GM12872 (cell line): ENCODE data around the gene DSCAM.

ENCODE experiments used
- CTCF ChIP-seq: IDR thresholded peaks from 3 replicates; pipeline ENCODE4 v1.5.1; 2011; ENCODE audit warnings: low read depth, mild to moderate bottlenecking, low read length, moderate library complexity; ENCODE audit not compliant: insufficient read depth

Gene DSCAM

GRCh38 chr21:40769231-40769630, 77.7 kb downstream of the DSCAM start:
- no peak for TF ChIP-seq CTCF

DNA sequence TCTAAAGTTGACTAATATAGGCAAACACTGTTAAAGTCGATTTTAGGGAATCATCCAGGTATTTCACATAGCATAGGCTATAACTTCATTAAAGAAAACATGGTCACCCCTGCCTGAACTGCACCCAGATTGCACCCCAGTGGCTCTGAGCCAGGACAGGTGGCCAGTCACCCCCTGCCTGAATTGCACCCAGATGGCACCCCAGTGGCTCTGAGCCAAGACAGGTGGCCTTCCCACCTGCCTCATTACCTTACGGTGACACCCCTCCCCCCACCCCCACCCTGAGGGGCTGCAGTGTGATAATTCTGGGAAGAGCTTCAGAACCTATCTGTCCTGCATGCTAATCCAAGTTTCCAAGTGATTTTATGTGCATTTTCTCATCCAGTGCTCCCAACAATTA, 78.9 kb downstream of the DSCAM start:
- no peak for TF ChIP-seq CTCF

GRCh38 chr21:40766381-40766780, 80.6 kb downstream of the DSCAM start:
- TF ChIP-seq CTCF: no peak

DNA sequence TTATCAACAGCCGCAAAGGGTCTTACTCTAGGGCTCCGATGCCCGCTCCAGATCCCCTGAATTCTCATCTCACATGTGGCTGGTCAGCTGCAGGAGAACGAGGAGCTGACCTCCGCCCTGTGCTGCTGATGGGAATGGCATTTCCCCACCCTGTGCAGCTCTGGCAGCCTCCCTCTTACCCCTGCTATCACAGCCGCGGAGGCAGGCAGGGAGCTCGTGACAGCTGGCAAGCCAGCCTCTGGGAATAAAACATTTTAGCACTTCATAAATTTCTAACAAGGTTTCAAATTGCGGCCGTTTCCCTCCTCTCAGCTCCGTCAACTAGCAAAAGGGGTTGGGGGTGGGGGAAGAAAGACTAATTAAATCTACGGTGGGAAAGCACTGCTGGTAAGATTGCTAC, 81.1 kb downstream of the DSCAM start:
- no peak for TF ChIP-seq CTCF

DNA sequence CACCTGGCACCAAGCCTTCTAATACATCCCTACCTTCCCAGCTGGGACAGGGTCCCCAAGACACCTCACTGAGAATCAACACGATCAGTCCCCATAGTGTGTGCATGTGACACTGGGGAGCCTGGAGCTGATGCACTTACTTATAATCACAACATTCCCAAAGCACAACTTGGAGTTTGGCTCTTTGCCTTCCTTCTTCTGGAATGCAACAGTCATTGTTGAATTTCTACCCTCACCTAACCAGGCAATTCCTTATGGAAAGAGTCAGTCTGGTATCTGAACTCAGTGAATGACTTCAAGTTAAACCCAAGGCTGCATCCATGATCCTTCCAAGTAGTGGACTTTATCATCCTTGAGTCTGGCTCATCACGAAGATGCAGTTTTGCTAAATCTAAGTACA, 86.1 kb downstream of the DSCAM start:
- TF ChIP-seq CTCF: no peak

GRCh38 chr21:40759061-40759460, 87.9 kb downstream of the DSCAM start:
- no peak for TF ChIP-seq CTCF

- TF ChIP-seq CTCF: no peak
These were observed 89.6 kb downstream of the DSCAM start for GRCh38 chr21:40757366-40757765.

DNA sequence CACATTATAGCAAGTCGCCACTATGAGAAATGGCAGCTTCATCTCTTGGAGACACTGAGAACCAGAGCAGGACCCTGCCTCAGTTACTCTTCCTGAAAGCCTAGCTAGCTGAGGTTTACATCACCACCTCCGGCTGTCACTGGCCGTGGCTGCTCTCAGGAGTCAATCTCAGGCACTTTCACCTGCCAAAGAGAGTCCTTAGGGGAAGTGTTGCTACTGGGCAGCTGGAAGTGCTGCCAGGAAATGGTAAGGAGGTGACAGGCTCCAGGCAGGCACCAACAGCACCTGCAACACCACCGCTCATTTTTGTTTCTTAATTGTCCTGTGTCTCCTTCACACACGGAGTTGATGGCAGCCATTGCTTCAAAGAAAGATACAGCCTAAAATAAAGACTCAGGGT, 92.5 kb downstream of the DSCAM start:
- no peak for TF ChIP-seq CTCF
